ENCODE data around the gene UNC93A.
"Not testable (repeated sequence)": the region's sequence is repeated elsewhere in the genome, so short reads cannot be mapped to it uniquely, and the experiment has no call there.

UNC93A gene

GRCh38 chr6:167317172-167317571 is 26.1 kb downstream of the UNC93A start:
- no peak for DNase-seq

DNA sequence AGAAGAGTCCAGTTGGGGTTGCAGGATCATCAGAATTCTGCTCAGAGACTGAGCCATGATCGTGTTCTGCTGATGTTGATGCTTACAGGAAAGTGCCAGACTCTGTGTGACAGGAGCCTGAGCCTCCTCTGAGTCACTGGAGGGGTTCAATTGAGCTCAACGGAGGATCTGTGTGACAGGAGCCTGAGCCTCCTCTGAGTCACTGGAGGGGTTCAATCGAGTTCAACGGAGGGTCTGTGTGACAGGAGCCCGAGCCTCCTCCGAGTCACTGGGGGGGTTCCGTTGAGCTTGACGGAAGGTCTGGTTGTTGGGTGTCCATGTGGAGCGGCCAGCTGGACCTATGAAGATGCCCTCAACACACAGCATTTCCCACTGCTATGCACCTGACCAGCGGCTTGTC is 27.2 kb downstream of the UNC93A start:
- not testable (repeated sequence) for DNase-seq

- not testable (repeated sequence) for DNase-seq
These were observed 27.7 kb downstream of the UNC93A start for GRCh38 chr6:167318856-167319255.

DNA sequence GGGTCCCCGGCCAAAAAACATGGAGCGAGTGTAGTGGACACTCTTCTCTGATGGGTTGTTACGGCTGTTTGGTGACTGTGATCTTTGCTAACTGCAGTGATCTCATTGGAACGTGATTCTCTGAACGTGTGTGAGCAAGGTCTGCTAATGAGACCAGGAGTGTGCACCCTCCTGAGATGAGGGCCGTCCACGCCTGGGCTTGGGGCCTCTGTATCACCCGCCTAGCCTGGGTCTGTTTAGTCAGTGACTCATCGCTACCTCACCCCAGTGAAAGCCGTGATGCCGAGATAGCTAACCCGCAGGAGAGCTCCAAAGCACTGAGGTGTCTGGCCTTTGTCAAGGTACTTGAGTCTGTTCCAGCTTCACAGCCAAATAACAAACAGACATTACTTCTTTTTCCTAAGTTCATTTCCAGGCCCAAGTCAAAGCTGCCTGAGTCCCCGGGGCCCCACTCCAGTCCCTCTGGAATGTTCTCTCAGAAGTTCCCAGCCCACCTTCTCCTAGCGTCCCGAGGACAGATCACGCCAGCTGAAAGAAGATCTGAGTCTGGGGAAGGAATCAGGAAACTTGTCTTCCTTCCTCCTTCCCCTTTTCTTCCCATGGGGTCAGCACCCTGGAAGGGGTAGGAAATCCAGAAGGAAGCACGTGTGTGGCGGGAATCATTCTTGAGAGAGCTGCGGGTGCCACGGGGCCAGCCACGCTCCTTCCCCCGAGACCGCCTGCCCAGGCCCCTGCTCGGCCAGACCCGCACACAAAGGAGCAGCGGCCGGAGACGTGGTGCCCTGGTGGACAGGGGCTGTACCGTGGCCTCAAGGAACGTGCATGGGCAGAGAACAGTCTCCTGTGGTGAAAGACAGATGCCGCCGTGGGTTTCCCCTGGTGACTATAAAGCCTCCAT is 29.0 kb downstream of the UNC93A start:
- not testable (repeated sequence) for DNase-seq

- DNase-seq, result not testable (repeated sequence)
These were observed 29.6 kb downstream of the UNC93A start for GRCh38 chr6:167320754-167321056.

DNA sequence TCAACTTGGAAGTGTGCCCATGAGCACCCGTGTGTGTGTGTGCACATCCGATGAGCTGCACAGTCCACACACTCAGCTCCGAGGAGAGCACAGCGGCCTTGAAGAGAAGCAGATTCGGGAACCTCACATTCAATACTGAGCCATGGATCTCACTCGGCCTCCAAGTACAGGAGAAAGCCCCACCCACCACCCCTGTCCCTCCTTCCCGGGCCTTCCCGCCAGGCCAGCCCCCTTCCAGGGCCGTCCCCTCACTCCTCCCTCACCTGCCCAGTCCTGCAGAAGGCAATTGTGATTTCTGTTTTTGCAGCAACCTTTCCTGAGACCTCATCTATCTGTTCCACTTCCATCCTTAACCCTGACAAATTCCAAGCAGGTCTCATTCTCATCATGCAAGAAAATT is 30.1 kb downstream of the UNC93A start:
- not testable (repeated sequence) for DNase-seq

- no peak for DNase-seq
These were observed 32.0 kb downstream of the UNC93A start for GRCh38 chr6:167323111-167323510.

- DNase-seq, result no peak
These were observed 33.0 kb downstream of the UNC93A start for GRCh38 chr6:167324111-167324510.

GRCh38 chr6:167325766-167326165 is 34.7 kb downstream of the UNC93A start:
- no peak for DNase-seq

- no peak for DNase-seq
These were observed 36.3 kb downstream of the UNC93A start for GRCh38 chr6:167327391-167327790.

DNA sequence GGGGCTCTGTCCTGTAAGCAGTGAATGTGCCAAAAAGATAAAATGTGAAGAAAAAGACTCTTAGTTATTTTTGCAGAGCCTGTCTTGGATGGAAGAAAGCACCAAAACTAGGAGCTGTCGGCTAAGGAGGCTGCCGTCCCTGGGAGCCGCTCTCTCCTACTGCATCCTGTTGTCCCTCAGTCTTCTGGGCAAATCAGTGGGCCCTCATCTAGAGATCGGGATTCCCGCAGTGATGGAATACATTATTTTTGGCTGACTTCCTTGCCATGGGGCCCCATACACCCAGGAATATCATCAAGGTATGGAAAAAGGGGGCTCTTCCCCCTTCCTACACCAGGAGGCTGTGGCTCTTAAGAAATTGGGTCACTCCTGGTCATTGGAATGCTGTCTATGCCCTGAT is 37.0 kb downstream of the UNC93A start:
- no peak for DNase-seq

- peak; percentile 56 for DNase-seq
These were observed 37.9 kb downstream of the UNC93A start for GRCh38 chr6:167329014-167329413.

GRCh38 chr6:167330750-167331149 is 39.6 kb downstream of the UNC93A start:
- no peak for DNase-seq

DNA sequence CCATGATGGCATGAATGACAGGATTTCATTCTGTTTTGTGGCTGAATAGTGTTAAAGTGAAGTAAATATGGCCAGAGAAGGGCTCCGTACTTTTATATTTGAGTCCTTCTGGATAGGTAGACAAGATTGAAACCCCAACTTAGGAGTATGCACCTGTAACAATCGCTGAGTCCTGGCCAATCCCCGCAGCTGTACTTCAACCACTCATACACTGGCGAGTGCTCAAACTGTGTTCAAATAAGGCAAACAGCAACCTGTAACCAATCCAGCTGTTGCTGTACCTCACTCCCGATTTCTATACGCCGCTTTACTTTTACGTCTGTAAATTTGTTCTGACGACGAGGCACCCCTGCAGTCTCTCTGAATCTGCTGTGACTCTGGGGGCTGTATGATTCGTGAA is 40.5 kb downstream of the UNC93A start:
- DNase-seq, result no peak

- DNase-seq, result no peak
These were observed 45.9 kb downstream of the UNC93A start for GRCh38 chr6:167336844-167337630.

DNA sequence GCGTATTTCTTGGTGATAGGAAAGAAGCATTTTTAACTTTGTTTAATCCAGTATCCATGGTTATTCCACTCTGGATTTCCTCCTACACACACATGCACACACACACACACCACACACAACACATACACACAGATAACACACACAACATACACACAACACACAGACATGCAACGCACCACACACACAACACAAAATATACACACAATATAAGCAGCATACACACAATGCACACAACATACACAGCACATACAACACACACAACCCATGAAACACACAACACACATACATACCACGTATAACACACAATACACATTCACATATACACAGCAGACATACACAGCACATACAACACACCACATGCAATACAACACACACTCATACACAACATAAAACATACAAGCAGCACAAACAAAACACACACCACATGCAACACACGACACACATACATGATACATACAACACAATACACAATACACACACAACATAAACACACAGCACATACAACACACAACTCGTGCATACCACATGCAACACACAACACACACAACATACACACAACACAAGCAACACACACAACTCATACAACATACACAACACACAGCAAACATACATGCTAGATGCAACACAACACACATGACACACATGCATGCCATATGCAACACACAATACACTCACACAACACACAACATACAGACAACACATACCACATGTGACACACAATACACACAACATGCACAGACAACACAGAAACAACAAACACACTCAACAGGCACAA is 46.7 kb downstream of the UNC93A start:
- DNase-seq, result no peak

- DNase-seq, result no peak
These were observed 47.5 kb downstream of the UNC93A start for GRCh38 chr6:167338541-167339117.

DNA sequence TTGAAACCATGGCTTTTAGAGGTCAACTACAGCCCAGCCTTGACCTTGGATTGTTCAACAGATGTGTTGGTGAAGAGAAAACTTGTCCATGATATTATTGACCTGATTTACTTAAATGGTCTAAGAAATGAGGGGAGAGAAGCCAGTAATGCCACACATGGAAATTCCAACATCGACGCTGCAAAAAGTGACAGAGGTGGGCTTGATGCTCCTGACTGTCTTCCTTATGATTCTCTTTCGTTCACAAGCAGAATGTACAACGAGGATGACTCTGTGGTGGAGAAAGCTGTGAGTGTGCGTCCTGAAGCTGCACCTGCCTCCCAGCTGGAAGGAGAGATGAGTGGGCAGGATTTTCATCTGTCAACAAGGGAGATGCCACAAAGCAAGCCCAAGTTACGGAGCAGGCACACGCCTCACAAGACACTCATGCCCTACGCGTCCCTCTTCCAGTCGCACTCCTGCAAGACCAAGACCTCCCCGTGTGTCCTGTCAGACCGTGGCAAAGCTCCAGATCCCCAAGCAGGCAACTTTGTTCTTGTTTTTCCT is 50.0 kb downstream of the UNC93A start:
- no peak for DNase-seq

DNA sequence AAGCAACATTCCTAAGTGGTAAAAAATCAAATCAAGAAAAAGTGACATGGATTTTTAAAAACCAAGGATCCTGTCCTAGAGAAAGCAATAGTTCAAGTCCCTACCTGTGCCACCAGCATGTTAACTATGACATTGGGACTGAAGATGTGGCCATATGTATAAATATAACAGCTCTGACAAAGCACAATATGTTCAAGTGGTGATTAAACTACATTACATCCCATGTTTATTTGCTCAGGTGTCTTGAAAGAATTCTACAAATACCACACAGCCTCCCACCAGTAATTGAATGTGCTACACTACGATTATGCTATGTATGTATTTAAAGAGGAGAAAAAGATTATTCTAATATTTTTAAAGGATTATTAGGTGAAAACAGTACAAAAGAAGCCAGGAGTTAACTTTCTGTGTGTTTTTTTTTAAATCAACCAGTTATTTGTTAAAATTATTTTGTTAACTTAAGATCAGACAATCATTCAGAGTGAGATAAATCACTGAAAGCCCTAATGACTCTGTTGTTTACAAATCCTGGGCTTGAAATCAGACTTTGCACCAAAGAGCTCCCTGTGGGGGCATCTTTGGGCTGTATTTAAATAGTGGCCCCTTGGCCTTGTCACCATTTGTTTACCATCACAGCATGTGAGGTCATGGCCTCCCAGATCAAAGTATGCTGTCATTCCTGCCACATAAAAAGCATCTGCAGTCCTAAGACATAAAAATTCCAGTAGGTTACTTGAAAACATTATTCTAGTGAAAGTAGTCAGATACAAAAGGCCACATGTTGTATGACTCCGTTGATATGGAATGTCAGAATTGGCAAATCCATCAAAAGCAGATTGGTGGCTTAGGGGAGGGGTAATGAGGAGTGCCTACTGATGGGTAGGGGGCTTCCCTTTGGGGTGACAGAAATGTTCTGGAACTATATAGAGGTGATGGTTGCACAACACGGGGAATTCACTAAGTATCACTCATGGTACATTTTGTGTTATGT is 50.8 kb downstream of the UNC93A start:
- no peak for DNase-seq

DNA sequence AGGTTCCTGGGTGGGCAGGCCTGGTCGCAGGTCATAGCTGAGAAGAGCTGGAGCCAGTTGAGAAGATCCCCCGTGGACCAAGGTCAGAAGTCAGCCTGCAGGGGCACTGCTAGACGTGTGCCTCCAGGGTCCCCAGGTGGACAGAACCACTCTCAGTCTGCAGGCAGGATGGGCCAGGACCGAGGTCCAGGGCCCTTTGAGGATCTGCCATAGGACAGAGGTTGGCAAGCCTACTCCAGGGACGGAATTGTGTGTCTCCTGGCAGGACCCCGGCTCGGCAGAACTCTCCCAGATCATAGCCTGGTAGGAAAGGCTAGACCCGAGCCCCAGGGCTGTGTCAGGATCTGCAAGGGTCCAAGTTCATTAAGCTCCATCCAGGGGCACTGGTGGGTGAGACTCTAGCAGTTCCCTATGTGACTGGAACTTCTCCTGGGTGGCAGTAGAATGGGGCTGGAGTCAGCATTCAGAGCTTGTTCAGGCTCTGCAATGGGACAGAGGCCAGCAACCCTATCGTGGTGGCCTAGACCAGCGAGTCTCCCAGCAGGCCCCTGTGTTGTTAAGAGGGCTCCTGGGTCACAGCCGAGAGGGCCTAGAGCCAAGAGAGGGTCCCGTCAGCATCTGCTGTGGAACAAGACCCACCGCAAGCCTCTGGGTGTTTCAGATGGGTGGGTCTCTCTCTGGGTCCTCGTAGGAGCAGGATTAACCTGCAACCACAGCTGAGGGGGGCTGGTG is 51.9 kb downstream of the UNC93A start:
- no peak for DNase-seq

- no peak for DNase-seq
These were observed 54.2 kb downstream of the UNC93A start for GRCh38 chr6:167345348-167345747.
